Heart right ventricle (tissue), 16 donors: ENCODE data around the gene MARCHF4. TPM values are rescaled to one million over a fixed set of nuclear protein-coding genes. Genes with fewer than 3 reads are reported as not detected.

Experiments
- ATAC-seq, 8 donors: fragments of 200-7000 bp; cut with Tn5 transposase; one replicate each; pipeline ENCODE4 v1.9.1; 2020; ENCODE audit warnings: mild to moderate bottlenecking in 8 of 8, moderate library complexity in 8 of 8, moderate number of reproducible peaks in 1 of 8
- DNase-seq, 2 donors: peaks; one replicate each; pipeline ENCODE4 v3.0.0-alpha.2; 2020
- H3K27ac ChIP-seq, 10 donors: fragments of 200-600 bp; sonication (generic) in 2 of 10; one replicate each; pipeline versions ENCODE4 v1.5.0 to v1.8.0; 2020 to 2022; ENCODE audit warnings: mild to moderate bottlenecking in 3 of 10
- H3K27me3 ChIP-seq, 7 donors: fragments of 200-600 bp; one replicate each; pipeline ENCODE4 v1.8.0; 2021 to 2022; ENCODE audit warnings: mild to moderate bottlenecking in 2 of 7
- H3K36me3 ChIP-seq, 9 donors: fragments of 200-600 bp; sonication (generic) in 1 of 9; one replicate each; pipeline versions ENCODE4 v1.5.0 to v1.8.0; 2020 to 2022; ENCODE audit warnings: mild to moderate bottlenecking in 2 of 9
- H3K4me1 ChIP-seq, 9 donors: fragments of 200-600 bp; sonication (generic) in 1 of 9; one replicate each; pipeline versions ENCODE4 v1.5.0 to v1.8.0; 2020 to 2022; ENCODE audit warnings: mild to moderate bottlenecking in 4 of 9
- H3K4me3 ChIP-seq, 10 donors: fragments of 200-600 bp; sonication (generic) in 2 of 10; one replicate each; pipeline versions ENCODE4 v1.5.0 to v1.8.0; 2020 to 2022; ENCODE audit warnings: mild to moderate bottlenecking in 7 of 10, moderate library complexity in 2 of 10
- H3K9me3 ChIP-seq, 11 donors: fragments of 200-600 bp in 10 of 11; sonication (generic) in 2 of 11; one replicate each; pipeline versions ENCODE4 v1.5.0 to v1.8.0; 2013 to 2022; ENCODE audit warnings: mild to moderate bottlenecking in 2 of 11, control low read depth in 1 of 11, moderate library complexity in 1 of 11
- whole genome bisulfite sequencing, 2 donors: extraction: QIAGEN DNeasy Blood & Tissue Kit; methylation state at CpG; one replicate each; pipeline ENCODE4 v1.1.7; 2013; ENCODE audit warnings: inconsistent platforms in 1 of 2; 5-methylcytosine and 5-hydroxymethylcytosine counted together
- intact Hi-C, 10 donors: fragments of 100-400 bp; cut with DNase I; formaldehyde crosslinking; loops; one replicate each; pipeline versions ENCODE4 v1.11.1 to v1.14.2; 2022
- polyA plus RNA-seq, 2 donors: library from polyadenylated mRNA; stranded (reverse); fragments of 200-250 nt; gene quantifications; one replicate each; pipeline ENCODE4 v1.2.3, GENCODE V29; 2013
- total RNA-seq, 10 donors: library from RNA; stranded (reverse); fragmentation: NEBNext Ultra II Directional in 3 of 10; extraction: Animal tissue kit (Norgen Biotek cat#: 25700) in 3 of 10; gene quantifications; one replicate each; pipeline versions ENCODE4 v1.2.1 to v1.2.4, GENCODE V29; 2021 to 2023
- TF ChIP-seq, protein P1 (sequence below), 9 donors: fragments of 200-600 bp; sonication (generic) in 2 of 9; IDR thresholded peaks; one replicate each; pipeline versions ENCODE4 v1.5.0 to v1.8.0; 2021 to 2022; ENCODE audit warnings: antibody characterized with exemption in 9 of 9, mild to moderate bottlenecking in 5 of 9, moderate library complexity in 1 of 9
- donor health status: Arrhythmogenic right ventricular cardiomyopathy.
- donor health status: ischemic (EF 13 %, LVEDD 7.1; RV severe dilation, severe dysfunction).
- donor health status: healthy with polysubstance abuse.
- donor health status: DM: no; HTN: yes; CAD: no.
- donor health status: DM: no; HTN: no; CAD: no.
- donor health status: ischemic (EF 25% LVEDD 6.9; RV normal size, moderate dysfunction).
- donor health status: ischemic (EF 25% LVEDD 5.7; RV mildly dilated, moderate dysfunction).
- donor health status: healthy.
- donor health status: DM: yes; HTN: yes; CAD: no.
- donor health status: Ischemic cardiomyopathy.
- donor health status: ischemic (EF 35%, LVEDD 5.7; RV mildly dilated, moderate dysfunction).
- donor health status: nonischemic (EF 11% LVEDD 7.7; RV severe dilation, severe dysfunction).
- donor health status: DM: yes; HTN: yes; CAD: no.
- donor health status: PGD.
- donor health status: ischemic (EF 29% LVEDD 5.4; RV normal size, mild dysfunction).
- donor health status: nonischemic (EF 23%, LVEDD 6.1; RV moderate dilation, normal function).

Gene MARCHF4
- total and polyA plus RNA-seq, 12 donors = 0.01 to 0.40 (median 0.08) TPM; not detected in 8

DNA sequence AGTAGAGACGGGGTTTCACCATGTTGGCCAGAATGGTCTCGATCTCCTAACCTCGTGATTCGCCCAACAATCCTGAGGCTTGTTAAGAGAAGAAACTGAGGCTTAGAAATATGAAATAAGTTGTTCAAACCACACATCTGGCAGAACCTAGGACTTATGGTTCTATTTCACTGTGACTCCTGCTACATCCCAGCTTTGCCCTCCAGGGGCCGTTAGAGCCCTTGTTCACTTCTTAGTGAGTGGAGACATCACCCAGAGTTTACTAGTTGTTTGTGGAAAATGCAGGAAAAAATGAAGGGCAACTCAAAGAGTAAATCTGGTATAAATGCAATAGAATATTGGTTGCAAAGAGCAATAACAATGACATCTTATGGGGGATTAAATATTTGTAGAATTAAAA is 43.9 kb downstream of the MARCHF4 start:
- intact Hi-C loops = no loop called here
- H3K27ac ChIP-seq = no peak overlapping the region
- no peaks in the 10 kb centered on the region for H3K27me3 ChIP-seq
- H3K4me3 ChIP-seq = no peak overlapping the region
- TF ChIP-seq, protein P1, sequence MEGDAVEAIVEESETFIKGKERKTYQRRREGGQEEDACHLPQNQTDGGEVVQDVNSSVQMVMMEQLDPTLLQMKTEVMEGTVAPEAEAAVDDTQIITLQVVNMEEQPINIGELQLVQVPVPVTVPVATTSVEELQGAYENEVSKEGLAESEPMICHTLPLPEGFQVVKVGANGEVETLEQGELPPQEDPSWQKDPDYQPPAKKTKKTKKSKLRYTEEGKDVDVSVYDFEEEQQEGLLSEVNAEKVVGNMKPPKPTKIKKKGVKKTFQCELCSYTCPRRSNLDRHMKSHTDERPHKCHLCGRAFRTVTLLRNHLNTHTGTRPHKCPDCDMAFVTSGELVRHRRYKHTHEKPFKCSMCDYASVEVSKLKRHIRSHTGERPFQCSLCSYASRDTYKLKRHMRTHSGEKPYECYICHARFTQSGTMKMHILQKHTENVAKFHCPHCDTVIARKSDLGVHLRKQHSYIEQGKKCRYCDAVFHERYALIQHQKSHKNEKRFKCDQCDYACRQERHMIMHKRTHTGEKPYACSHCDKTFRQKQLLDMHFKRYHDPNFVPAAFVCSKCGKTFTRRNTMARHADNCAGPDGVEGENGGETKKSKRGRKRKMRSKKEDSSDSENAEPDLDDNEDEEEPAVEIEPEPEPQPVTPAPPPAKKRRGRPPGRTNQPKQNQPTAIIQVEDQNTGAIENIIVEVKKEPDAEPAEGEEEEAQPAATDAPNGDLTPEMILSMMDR (IDR thresholded peaks at IDR 0.05) = peak in 1 of 9 donors; percentile 26
- no peaks in the 10 kb centered on the region for H3K4me1 ChIP-seq
- H3K36me3 ChIP-seq = no peaks in the 10 kb centered on the region
- no peak for ATAC-seq
- H3K9me3 ChIP-seq = peaks cover 0 to 6% (median 0%) of the 10 kb centered on the region in 11 donors
- DNase-seq = no peak
- WGBS, 2 donors = 86% methylated on average over 5 of the region's 5 CpGs

DNA sequence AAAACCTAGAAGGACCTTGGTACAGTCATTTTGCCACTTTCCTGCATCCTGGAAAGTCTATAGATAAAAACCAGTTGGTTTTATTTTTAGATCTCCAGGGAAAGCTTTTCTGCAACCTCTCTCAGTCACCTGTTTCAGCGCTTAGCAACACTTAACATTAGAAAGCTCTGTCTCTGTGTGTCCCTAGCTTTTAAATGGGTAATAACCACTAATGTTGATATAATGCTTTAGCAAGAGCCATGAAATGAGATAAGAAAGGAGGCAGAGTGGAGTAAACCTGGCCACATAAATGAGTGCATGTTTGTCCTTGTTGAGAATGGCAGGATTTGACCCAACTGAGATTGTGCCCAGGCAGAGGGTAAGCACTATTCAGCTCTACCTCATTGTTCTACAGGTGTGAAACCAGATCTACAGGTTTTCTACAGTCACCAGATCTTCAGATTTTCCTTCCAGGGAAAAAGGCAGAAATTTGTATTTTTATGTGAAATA is 44.8 kb downstream of the MARCHF4 start:
- Histone ChIP-seq H3K4me1 (no peaks in the 10 kb centered on the region), H3K27ac (no peak overlapping the region), H3K4me3 (no peak overlapping the region), H3K36me3 (no peaks in the 10 kb centered on the region), H3K27me3 (no peaks in the 10 kb centered on the region), H3K9me3 (no peaks in the 10 kb centered on the region)
- no peak for ATAC-seq
- DNase-seq = no peak
- intact Hi-C loops = no loop called here
- 42 to 72% methylated on average over 1 of the region's 1 CpG for WGBS, 2 donors
- TF ChIP-seq, protein P1 (IDR thresholded peaks at IDR 0.05) = no peak

Other genes starting within 250 kb of the MARCHF4 start
- 10 to 100 TPM in 4 of 10 donors, 1 to 10 TPM in 6; 7.5 to 14.8 (median 9.8) TPM for gene SMARCAL1, start 40.0 kb upstream of the MARCHF4 start, total RNA-seq
- gene SMARCAL1, start 40.0 kb upstream of the MARCHF4 start, polyA plus RNA-seq = 1 to 10 TPM; 3.8 to 7.7 TPM
- gene RPL37A, start 126.4 kb upstream of the MARCHF4 start, total RNA-seq = 1,000 to 10,000 TPM; 1,773 to 2,212 (median 2,050) TPM
- 1,000 to 10,000 TPM; 2,109 to 6,100 TPM for gene RPL37A, start 126.4 kb upstream of the MARCHF4 start, polyA plus RNA-seq